Stimulated activated CD8-positive, alpha-beta memory T cell treated with anti-CD3 and anti-CD28 coated beads, Interleukin-4, amount 100 ng/mL, for 4 hours (primary cell): ENCODE measurements around the gene POFUT2.
"Not testable (repeated sequence)": the region's sequence is repeated elsewhere in the genome, so short reads cannot be mapped to it uniquely, and the experiment has no call there.

Experiments
- DNase-seq, 2 donors: peaks; one replicate each; pipeline ENCODE4 v3.0.0-alpha.2; 2020; ENCODE audit warnings: low read depth in 2 of 2, low spot score in 1 of 2

POFUT2 gene

DNA sequence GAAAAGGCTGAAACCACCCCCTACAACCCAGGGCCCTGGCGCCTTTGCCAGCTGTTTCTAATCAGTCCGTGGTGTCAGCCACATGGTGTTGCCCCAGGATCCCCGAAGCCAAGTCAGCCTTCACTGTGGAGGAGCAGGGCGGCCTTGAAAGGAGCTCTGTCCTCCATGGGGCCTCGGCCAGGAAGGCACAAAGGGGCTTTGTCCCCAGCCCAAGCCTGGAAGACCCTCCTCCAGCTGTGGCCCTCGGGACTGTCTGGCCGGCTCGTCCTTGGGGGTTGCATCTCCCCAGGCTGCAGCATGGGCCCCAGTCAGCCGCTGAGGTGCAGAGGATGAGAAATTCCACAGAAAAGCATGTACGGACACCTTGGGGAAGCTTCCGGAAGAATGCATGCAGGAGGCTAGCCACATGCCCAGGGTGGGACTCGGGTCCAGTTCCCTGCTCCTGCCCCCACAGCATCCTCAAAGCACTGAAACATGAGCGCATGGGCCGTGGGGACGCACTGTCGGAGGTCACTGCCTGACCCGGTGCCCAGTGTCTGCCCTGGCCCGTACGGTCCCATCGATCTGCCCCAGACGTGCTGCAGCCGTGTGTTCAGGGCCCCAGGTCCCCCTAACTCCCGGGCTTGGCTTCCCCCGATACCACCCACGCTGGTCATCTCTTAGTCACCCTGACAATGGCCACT is 38.6 kb upstream of the POFUT2 start:
- no peak for DNase-seq

DNA sequence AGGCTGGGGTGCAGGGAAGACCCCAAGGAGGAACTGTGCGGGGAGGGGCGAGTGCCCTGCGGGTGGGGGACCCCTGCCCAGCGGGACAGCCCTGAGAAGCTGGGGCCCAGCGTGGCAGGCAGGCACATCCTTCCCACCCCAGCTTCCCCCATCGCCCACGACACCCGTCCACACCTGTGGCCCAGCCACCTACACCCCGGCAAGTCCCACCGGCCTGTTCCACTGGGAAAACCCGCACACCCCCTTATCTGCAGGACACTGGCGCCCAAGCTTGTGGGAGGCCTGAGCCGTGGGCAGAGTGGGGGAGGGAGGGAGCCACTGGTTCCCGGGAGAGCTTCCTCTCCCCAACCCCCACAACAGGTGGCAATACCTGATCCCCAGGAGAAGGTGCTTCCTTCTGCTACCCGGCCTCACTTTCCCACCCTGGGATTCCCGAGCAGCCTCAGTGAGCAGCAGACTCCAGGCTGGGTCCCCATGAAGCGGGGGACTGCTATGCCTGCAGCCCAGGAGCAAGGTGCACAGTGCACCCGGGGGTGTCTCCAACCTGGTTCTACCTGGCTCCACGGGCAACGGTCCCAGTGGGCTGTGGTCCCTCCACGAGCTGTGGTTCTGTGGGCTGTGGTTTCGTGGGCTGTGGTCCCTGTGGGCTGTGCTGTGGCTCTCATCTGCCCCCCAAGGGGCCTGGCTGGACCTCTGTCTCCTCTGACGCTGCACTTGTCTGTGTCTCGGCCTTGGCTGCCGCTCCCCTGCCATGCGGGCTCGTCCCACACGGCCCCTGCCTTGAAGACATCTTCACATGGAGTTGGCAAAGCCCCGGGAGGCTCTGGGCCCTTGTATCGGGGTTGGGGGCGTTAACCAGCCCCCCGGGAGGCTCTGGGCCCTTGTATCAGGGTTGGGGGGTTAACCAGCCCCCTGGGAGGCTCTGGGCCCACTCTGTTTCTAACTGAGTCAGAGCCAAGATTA is 37.8 kb upstream of the POFUT2 start:
- DNase-seq = no peak

DNA sequence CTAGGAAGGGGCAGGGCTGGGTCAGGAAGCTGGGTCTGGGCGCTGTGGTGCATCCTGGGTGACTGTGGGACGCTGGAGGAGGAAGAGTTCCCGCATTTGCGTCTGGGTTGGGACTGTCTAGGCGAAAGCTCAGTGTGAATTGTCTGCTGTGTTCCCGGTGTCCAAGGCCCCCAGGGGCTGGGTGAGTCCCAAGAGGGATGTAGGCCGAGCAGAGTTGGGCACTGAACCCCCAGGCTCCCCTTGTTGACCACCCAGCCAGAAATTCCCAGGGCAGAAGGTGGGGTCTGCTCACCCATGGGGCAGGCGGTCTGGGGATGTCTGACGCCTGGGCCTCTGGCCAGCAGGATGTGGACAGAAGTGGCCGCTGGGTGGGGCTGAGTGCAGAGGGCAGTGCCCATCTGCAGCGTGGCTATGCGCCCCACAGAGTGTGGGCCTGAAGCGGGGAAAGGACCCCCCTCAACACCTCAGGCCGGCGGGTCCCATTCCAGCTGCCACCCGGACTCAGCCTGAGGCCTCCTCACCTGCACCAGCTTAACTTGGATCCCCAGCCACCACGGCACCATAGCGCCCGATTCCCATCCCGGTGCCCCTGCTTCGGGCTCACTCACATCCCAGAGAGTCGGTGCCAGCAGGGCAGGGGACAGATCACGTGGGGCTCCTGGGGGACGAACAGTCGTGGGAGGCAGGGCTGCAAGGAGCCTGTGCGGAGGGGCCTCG is 37.0 kb upstream of the POFUT2 start:
- no peak for DNase-seq

- no peak for DNase-seq
Observed at GRCh38 chr21:45323487-45324311, 36.0 kb upstream of the POFUT2 start.

GRCh38 chr21:45322960-45323461 is 35.3 kb upstream of the POFUT2 start:
- DNase-seq = no peak

- DNase-seq = no peak
Observed at GRCh38 chr21:45322231-45322959, 34.7 kb upstream of the POFUT2 start.

DNA sequence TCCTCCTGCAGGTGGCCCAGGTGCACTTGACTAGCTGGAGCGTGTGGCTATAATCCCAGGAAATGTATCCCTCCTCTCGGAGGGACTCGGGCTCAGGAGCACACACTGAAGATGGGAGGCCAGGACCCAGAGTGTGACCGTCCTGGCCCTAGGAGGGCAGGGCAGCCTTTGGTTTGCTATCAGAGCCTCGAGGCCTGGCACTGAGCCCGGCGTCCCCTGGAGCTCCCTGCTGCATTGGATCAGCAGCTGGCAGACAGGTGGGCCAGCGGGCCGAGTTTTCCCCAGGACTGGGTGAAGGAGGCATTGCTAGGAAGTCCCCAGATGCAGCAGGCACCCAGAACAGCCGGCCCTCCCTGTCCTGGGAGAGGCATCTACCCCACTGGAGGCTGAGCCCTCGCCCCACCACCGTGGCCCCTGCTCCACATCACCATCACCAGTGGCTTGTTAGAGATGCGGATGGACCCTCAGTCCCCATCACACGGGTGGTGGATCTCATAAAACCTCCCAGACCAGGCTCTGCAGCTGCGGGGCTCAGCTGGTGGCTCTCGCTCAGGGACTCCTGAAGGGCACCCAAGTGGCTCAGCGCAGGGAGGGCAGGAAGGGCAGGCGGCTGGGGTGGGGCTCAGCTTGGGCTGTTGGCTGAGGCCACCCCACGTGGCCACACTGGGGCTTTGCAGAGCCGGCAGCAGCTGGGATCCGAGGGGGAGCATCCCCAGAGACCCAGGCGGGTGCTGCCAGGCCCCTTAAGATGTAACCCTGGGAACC is 32.7 kb upstream of the POFUT2 start:
- DNase-seq = no peak

- DNase-seq = no peak
Observed at GRCh38 chr21:45319461-45320211, 31.9 kb upstream of the POFUT2 start.

DNA sequence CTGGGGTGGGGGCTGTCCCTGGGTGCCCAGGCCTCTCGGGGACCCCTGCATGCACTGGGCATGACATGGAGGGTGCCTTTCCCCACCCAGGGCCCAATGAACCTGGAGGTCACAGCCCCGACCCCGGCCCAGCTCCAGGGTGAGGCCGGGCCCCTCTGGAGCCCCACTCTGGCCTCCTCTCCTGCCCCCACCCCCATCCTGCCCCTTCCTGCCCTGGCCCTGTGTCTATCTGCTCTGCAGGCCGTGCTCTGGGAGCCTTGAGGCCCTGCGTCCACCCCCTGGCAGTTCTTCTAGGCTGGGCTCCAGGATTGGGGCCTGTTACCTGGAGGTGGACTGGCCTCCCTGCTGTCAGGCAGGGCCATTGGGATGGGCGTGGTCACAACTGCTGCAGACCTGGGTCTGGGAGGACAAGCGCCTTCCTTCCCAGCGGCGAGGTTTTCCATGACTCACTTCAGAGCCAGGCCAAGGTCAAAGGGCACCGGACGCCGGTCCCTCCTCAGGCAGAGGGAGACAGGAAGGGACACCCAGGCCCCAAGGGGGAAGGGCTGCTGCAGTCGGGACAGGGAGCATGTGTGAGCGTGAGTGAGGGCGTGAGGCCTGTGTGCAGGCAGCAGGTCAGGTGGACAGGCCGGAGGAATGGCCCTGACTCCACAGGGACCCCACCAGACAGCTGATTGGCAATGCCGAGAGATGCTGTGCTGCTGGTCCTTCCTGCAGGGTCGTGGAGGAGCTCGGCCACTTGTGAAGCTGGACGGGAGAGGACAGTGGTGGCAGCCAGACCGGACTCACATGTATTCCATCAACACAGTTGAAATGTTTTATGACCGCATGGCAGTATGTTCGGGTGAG is 31.1 kb upstream of the POFUT2 start:
- DNase-seq = no peak

GRCh38 chr21:45318146-45318555 is 30.5 kb upstream of the POFUT2 start:
- DNase-seq = no peak

DNA sequence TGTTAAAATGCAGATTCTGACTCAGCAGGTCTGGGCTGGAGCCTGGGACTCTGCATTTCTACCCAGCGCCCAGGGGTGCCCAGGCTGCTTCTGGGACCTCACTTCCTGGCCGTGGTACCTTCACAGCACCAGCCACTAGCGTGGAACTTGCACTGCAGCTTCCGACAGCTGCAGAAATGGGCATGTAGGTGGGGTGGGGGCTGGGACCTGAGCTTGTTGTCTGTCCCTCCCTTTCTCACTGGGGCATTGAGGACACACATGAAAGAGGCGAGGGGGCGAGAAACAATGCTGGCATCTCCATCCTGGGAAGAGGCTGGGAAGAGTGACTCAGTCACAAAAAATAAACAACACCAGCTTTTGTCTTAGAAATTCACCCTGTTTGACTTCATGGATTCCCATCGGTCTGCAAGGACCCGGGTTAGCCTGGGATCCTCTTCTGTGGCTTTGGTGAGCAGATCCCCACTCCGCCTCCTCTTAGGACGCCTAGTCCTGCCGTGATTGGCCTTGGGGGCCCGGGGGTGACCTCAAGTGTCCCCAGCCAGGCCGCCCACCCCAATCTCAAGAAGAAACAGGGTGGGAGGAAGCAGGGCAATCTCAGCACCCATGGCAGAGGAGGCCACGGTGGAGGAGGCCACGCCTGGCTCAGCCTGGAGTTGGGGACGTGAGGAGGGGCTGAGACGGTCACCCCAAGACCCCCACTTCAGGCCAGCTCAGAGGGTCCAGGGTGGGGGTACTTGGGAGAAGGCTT is 29.9 kb upstream of the POFUT2 start:
- DNase-seq = no peak

DNA sequence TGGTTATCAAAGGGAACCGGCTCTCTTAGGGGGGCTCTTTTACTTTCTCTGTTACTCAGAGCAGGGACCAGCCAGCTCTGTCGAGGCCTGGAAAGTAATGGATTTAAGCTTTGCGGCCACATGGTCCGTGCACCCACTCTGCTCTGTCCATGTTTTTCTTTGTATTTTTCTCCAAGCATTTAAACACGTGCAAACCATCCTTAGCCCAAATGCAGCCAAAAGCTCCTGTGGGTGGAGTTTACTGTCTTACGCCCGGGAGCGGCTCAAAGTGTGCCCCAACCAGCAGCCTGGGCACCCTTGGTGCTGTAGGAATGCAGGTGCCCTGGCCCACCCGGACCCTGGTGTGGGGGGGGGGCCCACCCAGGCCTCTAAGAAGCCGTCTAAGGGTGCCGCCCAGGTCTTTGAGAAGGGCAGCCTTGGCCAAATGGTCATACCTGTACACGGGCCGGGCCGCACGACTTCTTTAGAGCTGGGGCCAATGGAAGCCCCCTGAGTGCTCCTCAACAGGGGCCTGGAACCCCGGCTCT is 29.2 kb upstream of the POFUT2 start:
- DNase-seq = no peak

DNA sequence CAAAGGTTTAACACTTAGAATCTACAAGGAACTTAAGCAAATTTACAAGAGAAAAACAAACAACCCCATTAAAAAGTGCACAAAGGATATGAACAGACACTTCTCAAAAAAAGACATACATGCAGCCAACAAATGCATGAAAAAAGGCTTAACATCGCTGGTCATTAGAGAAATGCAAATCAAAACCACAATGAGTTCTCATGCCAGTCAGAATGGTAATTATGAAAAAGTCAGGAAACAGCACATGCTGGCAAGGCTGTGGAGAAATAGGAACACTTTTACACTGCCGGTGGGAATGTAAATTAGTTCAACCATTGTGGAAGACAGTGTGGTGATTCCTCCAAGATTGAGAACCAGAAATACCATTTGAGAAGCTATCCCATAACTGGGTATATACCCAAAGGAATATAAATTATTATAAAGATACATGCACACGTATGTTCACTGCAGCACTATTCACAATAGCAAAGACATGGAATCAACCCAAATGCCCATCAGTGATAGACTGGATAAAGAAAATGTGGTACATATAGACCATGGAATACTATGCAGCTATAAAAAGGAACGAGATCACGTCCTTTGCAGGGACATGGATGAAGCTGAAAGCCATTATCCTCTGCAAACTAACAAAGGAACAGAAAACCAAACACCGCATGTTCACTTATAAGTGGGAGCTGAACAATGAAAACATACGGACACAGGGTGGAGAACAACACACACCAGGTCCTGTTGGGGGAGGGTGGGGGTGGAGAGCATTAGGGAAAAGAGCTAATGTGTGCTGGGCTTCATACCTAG is 28.2 kb upstream of the POFUT2 start:
- not testable (repeated sequence) for DNase-seq

DNA sequence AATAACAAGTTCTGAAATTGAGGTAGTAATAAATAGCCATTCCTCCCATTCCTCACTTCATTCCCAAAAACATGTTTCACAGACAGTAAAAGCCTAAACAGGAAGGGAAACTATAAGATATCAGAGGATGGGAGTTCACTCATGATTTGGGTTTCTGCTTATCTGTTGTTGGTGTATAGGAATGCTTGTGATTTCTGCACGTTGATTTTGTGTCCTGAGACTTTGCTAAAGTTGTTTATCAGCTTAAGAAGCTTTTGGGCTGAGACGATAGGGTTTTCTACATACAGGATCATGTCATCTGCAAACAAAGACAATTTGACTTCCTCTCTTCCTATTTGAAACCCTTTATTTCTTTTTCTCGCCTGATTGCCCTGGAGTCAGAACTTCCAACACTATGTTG is 26.0 kb upstream of the POFUT2 start:
- no peak for DNase-seq

- no peak for DNase-seq
Observed at GRCh38 chr21:45313015-45313414, 25.3 kb upstream of the POFUT2 start.

DNA sequence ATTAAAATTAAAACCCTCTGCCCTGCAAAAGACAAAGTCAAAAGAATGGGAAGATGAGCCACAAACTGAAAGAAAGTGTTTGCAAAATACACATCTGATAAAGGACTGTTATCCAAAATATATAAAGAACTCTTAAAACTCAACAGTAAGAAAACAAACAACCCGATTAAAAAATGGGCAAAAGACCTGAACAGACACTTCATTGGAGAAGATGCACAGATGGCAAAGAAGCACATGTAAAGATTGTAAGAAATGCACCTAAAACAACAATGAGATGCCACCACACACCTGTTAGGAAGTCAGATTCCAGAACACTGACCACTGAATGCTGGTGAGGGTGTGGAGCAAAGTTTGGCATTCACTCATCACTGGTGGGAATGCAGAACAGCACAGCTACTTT is 24.6 kb upstream of the POFUT2 start:
- DNase-seq = no peak
